Stomach smooth muscle (tissue), 2 donors: ENCODE results near the gene PLEKHB2.
"Not testable (repeated sequence)": the region's sequence is repeated elsewhere in the genome, so short reads cannot be mapped to it uniquely, and the experiment has no call there.

Experiments used
- H3K27ac ChIP-seq: one replicate; pipeline ENCODE4 v1.7.0; 2013; ENCODE audit warnings: mild to moderate bottlenecking, low read length, inconsistent platforms
- H3K27me3 ChIP-seq, 2 donors: one replicate each; pipeline ENCODE4 v1.7.0; 2013; ENCODE audit warnings: low read length in 2 of 2; ENCODE audit not compliant: insufficient read depth in 2 of 2, control insufficient read depth in 1 of 2
- H3K36me3 ChIP-seq, 2 donors: one replicate each; pipeline ENCODE4 v1.7.0; 2013; ENCODE audit warnings: low read length in 2 of 2; ENCODE audit not compliant: control insufficient read depth in 2 of 2, insufficient read depth in 2 of 2
- H3K4me1 ChIP-seq: one replicate; pipeline ENCODE4 v1.7.0; 2013; ENCODE audit warnings: low read length; ENCODE audit not compliant: control insufficient read depth, insufficient read depth
- H3K4me3 ChIP-seq, 2 donors: one replicate each; pipeline ENCODE4 v1.7.0; 2013; ENCODE audit warnings: low read length in 2 of 2
- H3K9ac ChIP-seq, 2 donors: one replicate each; pipeline ENCODE4 v1.7.0; 2013; ENCODE audit warnings: low read length in 2 of 2, mild to moderate bottlenecking in 1 of 2
- H3K9me3 ChIP-seq, 2 donors: one replicate each; pipeline ENCODE4 v1.7.0; 2013; ENCODE audit warnings: low read length in 2 of 2; ENCODE audit not compliant: control insufficient read depth in 2 of 2
- donor health status: healthy.
- donor health status: Pancreatic carcinoma.

The PLEKHB2 gene

GRCh38 chr2:131145040-131145439, 39.9 kb downstream of the PLEKHB2 start:
- H3K4me1 ChIP-seq, result no peaks in the 10 kb centered on the region
- no peaks in the 10 kb centered on the region for H3K9me3 ChIP-seq
- peaks cover 34 to 36% of the 10 kb centered on the region in 2 donors for H3K36me3 ChIP-seq
- no peak overlapping the region for H3K9ac ChIP-seq
- no peaks in the 10 kb centered on the region for H3K27me3 ChIP-seq
- no peak overlapping the region for H3K4me3 ChIP-seq
- H3K27ac ChIP-seq, result no peak overlapping the region

- Histone ChIP-seq H3K27ac (no peak overlapping the region), H3K9ac (no peak overlapping the region), H3K36me3 (peaks cover 32 to 33% of the 10 kb centered on the region in 2 donors), H3K9me3 (no peaks in the 10 kb centered on the region), H3K27me3 (no peaks in the 10 kb centered on the region), H3K4me1 (no peaks in the 10 kb centered on the region), H3K4me3 (no peak overlapping the region)
These were observed 41.1 kb downstream of the PLEKHB2 start for GRCh38 chr2:131146231-131146630.

- Histone ChIP-seq H3K27me3 (no peaks in the 10 kb centered on the region), H3K9me3 (no peaks in the 10 kb centered on the region), H3K4me1 (no peaks in the 10 kb centered on the region), H3K36me3 (peaks cover 32 to 33% of the 10 kb centered on the region in 2 donors), H3K9ac (no peak overlapping the region), H3K4me3 (no peak overlapping the region), H3K27ac (no peak overlapping the region)
These were observed 41.6 kb downstream of the PLEKHB2 start for GRCh38 chr2:131146749-131147148.

GRCh38 chr2:131148426-131148825, 43.3 kb downstream of the PLEKHB2 start:
- H3K36me3 ChIP-seq, result peaks cover 30 to 33% of the 10 kb centered on the region in 2 donors
- no peak overlapping the region for H3K9ac ChIP-seq
- H3K4me3 ChIP-seq, result no peak overlapping the region
- H3K4me1 ChIP-seq, result no peaks in the 10 kb centered on the region
- no peaks in the 10 kb centered on the region for H3K9me3 ChIP-seq
- no peak overlapping the region for H3K27ac ChIP-seq
- H3K27me3 ChIP-seq, result no peaks in the 10 kb centered on the region

GRCh38 chr2:131150109-131150508, 45.0 kb downstream of the PLEKHB2 start:
- not testable (repeated sequence) for H3K27ac ChIP-seq, H3K4me1 ChIP-seq, H3K9ac ChIP-seq, H3K9me3 ChIP-seq, H3K4me3 ChIP-seq, H3K27me3 ChIP-seq
- H3K36me3 ChIP-seq, result peaks cover 18 to 30% of the 10 kb centered on the region in 2 donors

GRCh38 chr2:131151398-131151797, 46.3 kb downstream of the PLEKHB2 start:
- no peak overlapping the region for H3K9ac ChIP-seq
- peaks cover 18 to 26% of the 10 kb centered on the region in 2 donors for H3K36me3 ChIP-seq
- H3K4me3 ChIP-seq, result no peak overlapping the region
- no peaks in the 10 kb centered on the region for H3K4me1 ChIP-seq
- H3K9me3 ChIP-seq, result no peaks in the 10 kb centered on the region
- H3K27me3 ChIP-seq, result no peaks in the 10 kb centered on the region
- no peak overlapping the region for H3K27ac ChIP-seq

GRCh38 chr2:131152074-131152473, 46.9 kb downstream of the PLEKHB2 start:
- H3K9me3 ChIP-seq, result no peaks in the 10 kb centered on the region

GRCh38 chr2:131153529-131153928, 48.4 kb downstream of the PLEKHB2 start:
- Histone ChIP-seq H3K27ac (no peak overlapping the region), H3K9ac (no peak overlapping the region), H3K4me1 (no peaks in the 10 kb centered on the region), H3K4me3 (no peak overlapping the region), H3K27me3 (no peaks in the 10 kb centered on the region), H3K36me3 (peaks cover 13 to 16% of the 10 kb centered on the region in 2 donors), H3K9me3 (no peaks in the 10 kb centered on the region)

More at GRCh38 chr2:131152074-131152473, 46.9 kb downstream of the PLEKHB2 start:
- Histone ChIP-seq H3K4me3 (no peak overlapping the region), H3K9ac (no peak overlapping the region), H3K27me3 (no peaks in the 10 kb centered on the region), H3K27ac (no peak overlapping the region), H3K36me3 (peaks cover 18 to 24% of the 10 kb centered on the region in 2 donors), H3K4me1 (no peaks in the 10 kb centered on the region)

- H3K4me3 ChIP-seq, result no peak overlapping the region
- no peak overlapping the region for H3K27ac ChIP-seq
- H3K27me3 ChIP-seq, result no peaks in the 10 kb centered on the region
- peaks cover 9 to 13% of the 10 kb centered on the region in 2 donors for H3K36me3 ChIP-seq
- no peaks in the 10 kb centered on the region for H3K4me1 ChIP-seq
- H3K9me3 ChIP-seq, result no peaks in the 10 kb centered on the region
- H3K9ac ChIP-seq, result no peak overlapping the region
These were observed 49.0 kb downstream of the PLEKHB2 start for GRCh38 chr2:131154071-131154531.

GRCh38 chr2:131154647-131155046, 49.5 kb downstream of the PLEKHB2 start:
- Histone ChIP-seq H3K9ac (no peak overlapping the region), H3K9me3 (no peaks in the 10 kb centered on the region), H3K27me3 (no peaks in the 10 kb centered on the region), H3K36me3 (peaks cover 7 to 9% of the 10 kb centered on the region in 2 donors), H3K4me3 (no peak overlapping the region), H3K4me1 (no peaks in the 10 kb centered on the region), H3K27ac (no peak overlapping the region)

GRCh38 chr2:131155208-131155855, 50.2 kb downstream of the PLEKHB2 start:
- H3K27ac ChIP-seq, result no peak overlapping the region
- H3K36me3 ChIP-seq, result peaks cover 7 to 9% of the 10 kb centered on the region in 2 donors
- H3K4me1 ChIP-seq, result no peaks in the 10 kb centered on the region
- H3K9ac ChIP-seq, result no peak overlapping the region
- no peaks in the 10 kb centered on the region for H3K27me3 ChIP-seq
- H3K9me3 ChIP-seq, result no peaks in the 10 kb centered on the region
- no peak overlapping the region for H3K4me3 ChIP-seq
